HL-60 (cell line): ENCODE results near the gene PIK3R5.

Experiments
- GABPA ChIP-seq: IDR thresholded peaks from 2 replicates; pipeline ENCODE4 v1.6.1; 2012; ENCODE audit warnings: low read depth
- POLR2AphosphoS5 ChIP-seq: IDR thresholded peaks from 2 replicates; pipeline ENCODE4 v1.6.1; 2012; ENCODE audit warnings: low read depth
- SPI1 ChIP-seq: IDR thresholded peaks from 2 replicates; pipeline ENCODE4 v1.6.1; 2012; ENCODE audit warnings: low read depth, mild to moderate bottlenecking, borderline replicate concordance
- TF ChIP-seq, protein P1 (sequence below): IDR thresholded peaks from one replicate; pipeline ENCODE4 v1.5.1; 2011; ENCODE audit warnings: low read length, control low read depth, inconsistent platforms; ENCODE audit not compliant: insufficient read depth
- TF ChIP-seq, protein P2 (sequence below): IDR thresholded peaks from 2 replicates; pipeline ENCODE4 v1.6.1; 2012; ENCODE audit warnings: low read depth; ENCODE audit not compliant: insufficient replicate concordance

DNA sequence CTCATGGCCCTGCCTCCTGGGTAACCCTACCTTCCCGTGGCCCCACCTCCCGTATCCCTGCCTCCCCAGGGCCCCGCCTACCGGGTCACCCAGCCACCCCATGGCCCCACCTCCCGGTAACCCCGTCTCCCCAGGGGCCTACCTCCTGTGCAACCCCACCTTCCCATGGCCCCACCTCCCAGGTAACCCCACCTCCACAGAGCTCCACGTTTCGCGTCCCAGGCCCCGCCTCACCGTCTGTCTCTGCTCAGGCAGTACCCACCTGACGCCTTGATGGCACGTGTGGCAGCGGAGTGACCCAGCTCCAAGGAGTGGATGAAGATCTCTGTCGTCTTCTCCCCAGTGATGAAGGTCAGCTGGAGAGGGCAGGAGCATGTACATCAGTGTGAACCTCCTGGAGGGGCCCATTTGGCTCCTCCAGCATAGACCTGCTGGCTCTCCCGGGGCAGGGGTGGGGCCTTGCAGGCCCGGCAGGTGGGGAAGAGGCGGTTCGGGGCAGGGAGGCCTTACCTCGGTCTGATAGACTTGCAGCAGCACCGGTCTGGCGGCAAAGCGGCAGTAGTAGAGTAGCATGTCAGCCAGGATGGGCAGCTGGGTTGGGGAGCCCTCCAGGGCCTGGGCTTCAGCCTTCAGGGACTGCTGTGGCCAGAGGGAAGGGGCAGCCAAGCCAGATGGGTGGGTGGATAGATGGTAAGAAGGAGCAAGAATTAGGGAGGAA lies 79.4 kb downstream of the PIK3R5 start:
- TF ChIP-seq, protein P1, sequence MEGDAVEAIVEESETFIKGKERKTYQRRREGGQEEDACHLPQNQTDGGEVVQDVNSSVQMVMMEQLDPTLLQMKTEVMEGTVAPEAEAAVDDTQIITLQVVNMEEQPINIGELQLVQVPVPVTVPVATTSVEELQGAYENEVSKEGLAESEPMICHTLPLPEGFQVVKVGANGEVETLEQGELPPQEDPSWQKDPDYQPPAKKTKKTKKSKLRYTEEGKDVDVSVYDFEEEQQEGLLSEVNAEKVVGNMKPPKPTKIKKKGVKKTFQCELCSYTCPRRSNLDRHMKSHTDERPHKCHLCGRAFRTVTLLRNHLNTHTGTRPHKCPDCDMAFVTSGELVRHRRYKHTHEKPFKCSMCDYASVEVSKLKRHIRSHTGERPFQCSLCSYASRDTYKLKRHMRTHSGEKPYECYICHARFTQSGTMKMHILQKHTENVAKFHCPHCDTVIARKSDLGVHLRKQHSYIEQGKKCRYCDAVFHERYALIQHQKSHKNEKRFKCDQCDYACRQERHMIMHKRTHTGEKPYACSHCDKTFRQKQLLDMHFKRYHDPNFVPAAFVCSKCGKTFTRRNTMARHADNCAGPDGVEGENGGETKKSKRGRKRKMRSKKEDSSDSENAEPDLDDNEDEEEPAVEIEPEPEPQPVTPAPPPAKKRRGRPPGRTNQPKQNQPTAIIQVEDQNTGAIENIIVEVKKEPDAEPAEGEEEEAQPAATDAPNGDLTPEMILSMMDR = no peak
- TF ChIP-seq SPI1 = no peak
- TF ChIP-seq, protein P2, sequence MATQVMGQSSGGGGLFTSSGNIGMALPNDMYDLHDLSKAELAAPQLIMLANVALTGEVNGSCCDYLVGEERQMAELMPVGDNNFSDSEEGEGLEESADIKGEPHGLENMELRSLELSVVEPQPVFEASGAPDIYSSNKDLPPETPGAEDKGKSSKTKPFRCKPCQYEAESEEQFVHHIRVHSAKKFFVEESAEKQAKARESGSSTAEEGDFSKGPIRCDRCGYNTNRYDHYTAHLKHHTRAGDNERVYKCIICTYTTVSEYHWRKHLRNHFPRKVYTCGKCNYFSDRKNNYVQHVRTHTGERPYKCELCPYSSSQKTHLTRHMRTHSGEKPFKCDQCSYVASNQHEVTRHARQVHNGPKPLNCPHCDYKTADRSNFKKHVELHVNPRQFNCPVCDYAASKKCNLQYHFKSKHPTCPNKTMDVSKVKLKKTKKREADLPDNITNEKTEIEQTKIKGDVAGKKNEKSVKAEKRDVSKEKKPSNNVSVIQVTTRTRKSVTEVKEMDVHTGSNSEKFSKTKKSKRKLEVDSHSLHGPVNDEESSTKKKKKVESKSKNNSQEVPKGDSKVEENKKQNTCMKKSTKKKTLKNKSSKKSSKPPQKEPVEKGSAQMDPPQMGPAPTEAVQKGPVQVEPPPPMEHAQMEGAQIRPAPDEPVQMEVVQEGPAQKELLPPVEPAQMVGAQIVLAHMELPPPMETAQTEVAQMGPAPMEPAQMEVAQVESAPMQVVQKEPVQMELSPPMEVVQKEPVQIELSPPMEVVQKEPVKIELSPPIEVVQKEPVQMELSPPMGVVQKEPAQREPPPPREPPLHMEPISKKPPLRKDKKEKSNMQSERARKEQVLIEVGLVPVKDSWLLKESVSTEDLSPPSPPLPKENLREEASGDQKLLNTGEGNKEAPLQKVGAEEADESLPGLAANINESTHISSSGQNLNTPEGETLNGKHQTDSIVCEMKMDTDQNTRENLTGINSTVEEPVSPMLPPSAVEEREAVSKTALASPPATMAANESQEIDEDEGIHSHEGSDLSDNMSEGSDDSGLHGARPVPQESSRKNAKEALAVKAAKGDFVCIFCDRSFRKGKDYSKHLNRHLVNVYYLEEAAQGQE = no peak
- TF ChIP-seq GABPA = no peak
- no peak for TF ChIP-seq POLR2AphosphoS5
